Measurements from ENCODE around the gene FAT1. TPM values are rescaled to one million over a fixed set of nuclear protein-coding genes. Genes with fewer than 3 reads are reported as not detected.
A peak's percentile ranks its signal among the peaks of the same experiment; 100 is the strongest.

The FAT1 gene
- polyA plus RNA-seq, 1 experiment, result 489 TPM

DNA sequence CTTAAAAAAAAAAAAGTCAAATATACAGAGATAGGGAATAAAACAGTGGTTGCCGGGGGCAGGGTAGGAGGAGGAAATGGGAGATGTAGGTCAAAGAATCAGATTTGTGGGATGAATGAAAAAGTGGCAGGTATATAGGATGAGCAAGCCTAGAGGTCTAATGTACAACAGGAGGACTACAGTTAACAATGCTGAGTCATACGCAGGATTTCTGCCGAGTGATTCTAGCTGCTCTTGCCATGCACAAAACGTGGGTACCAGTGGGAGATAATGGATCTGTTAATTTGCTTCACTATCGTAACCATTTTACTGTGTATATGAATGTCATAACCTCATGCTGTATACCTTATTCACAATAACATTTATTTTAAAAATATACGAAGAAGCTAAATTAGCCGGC is 157.6 kb downstream of the FAT1 start:
- ChIA-PET CTCF (no interaction called here), POLR2A (no interaction called here)
- TF ChIP-seq, protein P1, sequence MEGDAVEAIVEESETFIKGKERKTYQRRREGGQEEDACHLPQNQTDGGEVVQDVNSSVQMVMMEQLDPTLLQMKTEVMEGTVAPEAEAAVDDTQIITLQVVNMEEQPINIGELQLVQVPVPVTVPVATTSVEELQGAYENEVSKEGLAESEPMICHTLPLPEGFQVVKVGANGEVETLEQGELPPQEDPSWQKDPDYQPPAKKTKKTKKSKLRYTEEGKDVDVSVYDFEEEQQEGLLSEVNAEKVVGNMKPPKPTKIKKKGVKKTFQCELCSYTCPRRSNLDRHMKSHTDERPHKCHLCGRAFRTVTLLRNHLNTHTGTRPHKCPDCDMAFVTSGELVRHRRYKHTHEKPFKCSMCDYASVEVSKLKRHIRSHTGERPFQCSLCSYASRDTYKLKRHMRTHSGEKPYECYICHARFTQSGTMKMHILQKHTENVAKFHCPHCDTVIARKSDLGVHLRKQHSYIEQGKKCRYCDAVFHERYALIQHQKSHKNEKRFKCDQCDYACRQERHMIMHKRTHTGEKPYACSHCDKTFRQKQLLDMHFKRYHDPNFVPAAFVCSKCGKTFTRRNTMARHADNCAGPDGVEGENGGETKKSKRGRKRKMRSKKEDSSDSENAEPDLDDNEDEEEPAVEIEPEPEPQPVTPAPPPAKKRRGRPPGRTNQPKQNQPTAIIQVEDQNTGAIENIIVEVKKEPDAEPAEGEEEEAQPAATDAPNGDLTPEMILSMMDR (IDR thresholded peaks at IDR 0.05; ENCODE audit: insufficient read depth, low read depth, low read length), result no peak

DNA sequence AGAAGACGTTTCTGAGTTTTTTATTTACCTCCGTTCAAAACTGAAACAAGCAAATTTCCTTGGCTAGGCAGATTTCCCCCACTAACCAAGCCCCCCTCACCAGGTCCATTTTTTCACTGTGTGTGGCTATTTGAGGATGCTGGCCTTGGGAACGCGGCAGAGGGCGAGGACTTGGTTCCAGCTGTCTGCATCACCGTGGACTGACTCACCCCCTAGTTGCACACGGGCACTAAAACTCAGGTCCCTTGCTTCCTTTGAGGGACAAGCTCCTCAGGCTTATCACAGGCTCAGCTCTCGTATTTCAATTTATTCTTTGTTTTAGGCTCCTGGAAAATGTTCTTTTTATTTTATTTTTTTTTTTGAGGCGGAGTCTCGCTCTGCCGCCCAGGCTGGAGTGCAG is 159.9 kb downstream of the FAT1 start:
- H3K36me3 ChIP-seq (ENCODE audit: control insufficient read depth, insufficient read depth, low read length), result no peaks in the 10 kb centered on the region
- ChIA-PET POLR2A (no interaction called here), CTCF (interaction anchor here (0.7 kb wide), 1 partner anchor 10 kb away, joined by 3 read pairs; no protein-coding TSS in a partner anchor)
- H3K27me3 ChIP-seq (ENCODE audit: control insufficient read depth, insufficient read depth, low read length), result no peaks in the 10 kb centered on the region
- no peak overlapping the region for H3K4me3 ChIP-seq (ENCODE audit: low read depth, low read length)
- no peak for DNase-seq (ENCODE audit: low read depth)
- TF ChIP-seq, protein P1 (IDR thresholded peaks at IDR 0.05; ENCODE audit: insufficient read depth, low read depth, low read length), result no peak

More for the DNA sequence above, 157.6 kb downstream of the FAT1 start:
- H3K36me3 ChIP-seq (ENCODE audit: control insufficient read depth, insufficient read depth, low read length), result no peaks in the 10 kb centered on the region
- no peaks in the 10 kb centered on the region for H3K27me3 ChIP-seq (ENCODE audit: control insufficient read depth, insufficient read depth, low read length)
- DNase-seq (ENCODE audit: low read depth), result no peak
- no peak overlapping the region for H3K4me3 ChIP-seq (ENCODE audit: low read depth, low read length)

DNA sequence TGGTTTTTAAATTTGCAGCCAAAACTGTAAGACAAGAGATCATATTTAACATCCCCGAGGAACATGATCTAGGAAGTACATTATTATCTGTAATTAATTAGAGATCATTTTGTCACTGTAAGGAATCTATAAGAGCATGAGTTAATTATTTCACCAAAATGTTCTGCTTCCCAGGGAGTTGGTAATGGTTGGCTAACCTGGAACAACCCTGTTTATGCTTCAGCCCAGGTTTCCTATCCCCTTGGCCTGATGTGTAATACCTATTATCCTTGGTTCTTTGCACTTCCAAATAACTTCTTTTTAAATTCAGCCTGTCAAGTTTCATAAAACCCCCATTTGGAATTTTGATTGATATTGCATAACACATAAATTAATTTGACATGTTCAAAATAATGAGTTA is 161.9 kb downstream of the FAT1 start:
- CTCF ChIA-PET, result no interaction called here
- POLR2A ChIA-PET, result no interaction called here
- DNase-seq (ENCODE audit: low read depth), result no peak
- TF ChIP-seq, protein P1 (IDR thresholded peaks at IDR 0.05; ENCODE audit: insufficient read depth, low read depth, low read length), result no peak
- no peak overlapping the region for H3K4me3 ChIP-seq (ENCODE audit: low read depth, low read length)
- no peaks in the 10 kb centered on the region for H3K36me3 ChIP-seq (ENCODE audit: control insufficient read depth, insufficient read depth, low read length)
- no peaks in the 10 kb centered on the region for H3K27me3 ChIP-seq (ENCODE audit: control insufficient read depth, insufficient read depth, low read length)

DNA sequence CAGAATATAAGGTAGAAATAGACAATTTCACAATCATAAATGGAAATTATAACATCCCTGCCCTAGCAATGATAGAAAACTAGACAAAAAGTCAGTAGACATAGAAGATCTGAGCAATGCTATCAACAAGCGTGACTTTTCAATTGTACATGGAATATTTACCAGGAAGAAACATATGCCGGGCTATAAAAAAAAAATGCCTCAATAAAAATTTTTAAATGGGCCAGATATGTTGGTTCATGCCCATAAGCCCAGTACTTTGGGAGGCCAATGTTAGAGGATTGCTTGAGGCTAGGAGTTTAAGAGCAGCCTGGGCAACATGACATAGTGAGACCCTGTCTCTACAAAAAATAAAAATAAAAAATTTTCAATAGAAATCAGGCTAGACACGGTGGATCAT is 163.0 kb downstream of the FAT1 start:
- ChIA-PET CTCF (no interaction called here), POLR2A (no interaction called here)

DNA sequence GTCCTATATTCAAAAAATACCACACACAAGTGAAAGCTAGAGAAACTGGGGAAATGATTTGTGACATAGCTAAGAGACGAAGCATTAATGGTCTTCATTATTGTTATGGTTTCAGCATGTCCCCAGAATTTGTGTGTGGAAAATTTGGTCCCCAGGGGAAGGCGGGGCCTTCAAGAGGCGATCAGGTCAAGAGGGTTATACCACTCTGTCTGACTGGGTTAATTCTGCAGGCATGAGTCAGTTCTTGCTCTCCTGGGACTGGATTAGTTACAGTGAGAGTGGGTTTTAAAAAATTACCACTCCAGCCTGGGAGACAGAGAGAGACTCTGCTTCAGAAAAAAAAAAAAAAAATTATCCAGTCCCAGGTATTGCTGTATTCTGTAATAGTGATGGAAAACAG is 166.2 kb downstream of the FAT1 start:
- TF ChIP-seq, protein P1 (IDR thresholded peaks at IDR 0.05; ENCODE audit: insufficient read depth, low read depth, low read length), result no peak
- ChIA-PET CTCF (interaction anchor here (0.6 to 1.6 kb wide), 2 partner anchors 84 to 426 kb away, joined by 3 to 4 read pairs; no protein-coding TSS in a partner anchor), POLR2A (no interaction called here)
- no peaks in the 10 kb centered on the region for H3K36me3 ChIP-seq (ENCODE audit: control insufficient read depth, insufficient read depth, low read length)
- H3K27me3 ChIP-seq (ENCODE audit: control insufficient read depth, insufficient read depth, low read length), result peaks cover 4% of the 10 kb centered on the region
- DNase-seq (ENCODE audit: low read depth), result peak; percentile 17
- no peak overlapping the region for H3K4me3 ChIP-seq (ENCODE audit: low read depth, low read length)

More for the DNA sequence above, 163.0 kb downstream of the FAT1 start:
- no peak for DNase-seq (ENCODE audit: low read depth)
- no peaks in the 10 kb centered on the region for H3K36me3 ChIP-seq (ENCODE audit: control insufficient read depth, insufficient read depth, low read length)
- TF ChIP-seq, protein P1 (IDR thresholded peaks at IDR 0.05; ENCODE audit: insufficient read depth, low read depth, low read length), result no peak
- H3K4me3 ChIP-seq (ENCODE audit: low read depth, low read length), result no peak overlapping the region
- H3K27me3 ChIP-seq (ENCODE audit: control insufficient read depth, insufficient read depth, low read length), result no peaks in the 10 kb centered on the region

Data from BJ (cell line).